Germinal center (tissue), 1 donor: ENCODE data around the gene ZNF19.

ENCODE experiments used
- DNase-seq: peaks from one replicate; pipeline ENCODE4 v3.0.0; 2012; ENCODE audit warnings: mixed read lengths, low spot score

The ZNF19 gene

DNA sequence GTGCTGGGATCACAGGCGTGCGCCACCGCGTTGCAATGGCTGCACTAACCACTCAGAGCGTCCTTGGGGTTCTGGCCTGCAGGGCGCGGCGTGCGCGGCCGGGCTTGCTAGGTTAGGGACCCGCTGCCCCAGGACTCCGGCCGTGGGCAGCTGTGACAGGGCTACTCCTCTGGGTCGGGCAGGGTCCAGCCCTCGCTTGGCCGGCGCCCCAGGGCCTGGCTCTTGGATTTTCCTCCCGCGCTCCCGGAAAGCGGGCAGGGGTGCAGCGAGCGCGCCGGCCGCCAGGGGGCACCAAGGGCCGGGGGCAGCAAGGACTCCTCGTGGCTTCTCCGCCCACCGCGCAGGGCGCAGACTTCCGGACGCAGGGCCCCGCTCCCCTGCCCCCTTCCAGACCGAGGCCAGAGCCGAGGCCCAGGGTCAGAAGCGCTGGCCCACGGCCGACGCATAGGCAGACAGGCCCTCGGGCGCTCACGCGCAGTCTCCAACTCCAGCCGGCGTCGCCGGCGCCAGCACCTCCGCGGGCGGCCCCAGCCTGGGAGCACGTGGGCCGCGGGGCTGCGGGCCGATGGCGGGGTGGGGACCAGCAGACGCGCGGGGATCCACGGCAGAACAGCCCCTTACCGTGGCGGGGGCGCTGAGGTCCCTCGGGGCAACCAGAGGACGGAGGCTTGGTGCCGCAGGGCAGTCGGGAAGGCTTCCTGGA, 47.6 kb downstream of the ZNF19 start:
- DNase-seq = peak; percentile 26

DNA sequence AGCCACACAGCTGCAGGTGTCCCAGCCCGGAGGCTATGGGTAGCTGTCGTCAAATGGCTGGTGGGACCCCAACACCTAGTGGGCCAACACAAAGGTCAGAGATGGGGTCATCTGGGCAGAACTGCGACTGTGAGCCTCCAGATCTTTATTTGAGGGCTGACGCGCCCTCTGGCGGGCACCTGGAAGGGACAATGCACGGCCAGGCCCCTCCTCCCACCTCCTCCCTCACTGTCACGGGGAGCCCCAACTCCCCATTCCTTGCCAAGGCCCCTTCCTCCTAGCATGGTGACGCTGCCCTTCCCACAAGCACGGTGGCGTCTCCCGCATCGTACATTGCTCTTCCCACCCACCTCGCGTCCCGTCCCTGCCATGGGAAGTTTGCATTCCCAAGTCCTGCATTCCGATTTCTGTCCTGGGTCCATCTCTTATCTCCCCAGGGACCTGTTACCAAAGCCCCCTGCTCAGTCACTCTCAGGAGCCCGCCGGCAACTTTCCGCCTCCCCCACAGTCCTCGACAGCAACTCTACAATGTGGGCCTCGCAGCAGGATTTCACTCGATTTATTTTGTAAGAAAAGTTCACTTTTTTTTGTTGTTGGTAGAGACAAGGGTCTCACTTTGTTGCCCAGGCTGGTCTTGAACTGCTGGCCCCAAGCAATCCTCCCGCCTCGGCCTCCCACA, 48.3 kb downstream of the ZNF19 start:
- DNase-seq = peak; percentile 57

DNA sequence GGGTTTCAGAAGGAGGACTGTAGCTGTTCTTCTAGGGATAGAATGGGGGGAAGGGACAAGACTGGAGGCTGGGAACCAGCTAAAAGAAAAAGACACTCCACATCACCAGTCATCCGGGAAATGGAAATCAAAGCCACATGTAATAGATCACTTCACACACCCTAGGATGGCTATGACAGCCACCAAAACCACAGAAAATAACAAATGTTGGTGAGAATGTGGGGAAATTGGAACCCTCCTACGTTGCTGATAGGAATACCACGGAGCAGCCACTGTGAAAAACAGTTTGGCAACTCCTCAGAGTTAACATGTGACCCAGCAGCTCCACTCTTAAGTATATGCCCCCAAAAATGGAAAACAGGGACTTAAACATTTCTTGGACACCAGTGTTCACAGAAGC, 49.6 kb downstream of the ZNF19 start:
- DNase-seq = no peak

DNA sequence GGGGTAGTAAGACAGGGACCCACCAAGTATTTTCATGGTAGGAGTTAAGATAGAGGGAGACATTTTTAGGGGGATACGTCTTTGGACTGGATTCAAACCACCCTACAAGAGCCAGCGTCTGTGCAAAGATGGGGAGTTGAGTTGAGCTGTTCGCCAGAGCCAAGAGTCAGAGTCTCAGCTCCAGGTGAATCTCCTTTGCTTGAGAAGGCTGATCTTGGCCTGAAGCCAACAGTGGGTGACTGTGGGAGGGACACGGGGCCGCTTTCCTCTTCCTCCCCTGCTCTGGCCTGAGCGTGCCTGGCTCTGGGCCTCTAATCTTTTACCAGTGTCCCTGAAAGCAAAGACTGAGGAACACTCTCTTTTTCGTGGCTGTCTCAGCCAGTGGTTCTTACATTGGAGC, 52.7 kb downstream of the ZNF19 start:
- DNase-seq = no peak

DNA sequence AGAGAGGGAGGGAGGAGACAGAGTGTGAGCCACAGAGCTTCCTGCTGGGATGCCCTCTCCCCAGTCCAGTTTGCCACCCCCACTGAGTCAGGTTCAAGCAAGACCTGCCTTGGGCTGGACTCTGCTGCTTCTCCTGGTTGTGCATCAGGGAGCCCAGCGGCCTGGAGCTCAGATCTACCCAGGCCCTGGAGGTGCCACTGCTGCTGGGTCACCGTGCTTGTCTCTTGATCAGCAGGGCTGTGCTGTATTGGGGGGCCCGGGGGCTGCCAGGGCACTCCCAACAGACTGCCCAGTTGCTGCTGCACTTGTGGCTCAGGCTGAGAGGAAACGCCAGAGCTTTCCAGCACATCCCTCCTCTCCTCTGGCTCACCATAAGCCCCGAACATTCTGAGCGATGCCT, 56.2 kb downstream of the ZNF19 start:
- no peak for DNase-seq

DNA sequence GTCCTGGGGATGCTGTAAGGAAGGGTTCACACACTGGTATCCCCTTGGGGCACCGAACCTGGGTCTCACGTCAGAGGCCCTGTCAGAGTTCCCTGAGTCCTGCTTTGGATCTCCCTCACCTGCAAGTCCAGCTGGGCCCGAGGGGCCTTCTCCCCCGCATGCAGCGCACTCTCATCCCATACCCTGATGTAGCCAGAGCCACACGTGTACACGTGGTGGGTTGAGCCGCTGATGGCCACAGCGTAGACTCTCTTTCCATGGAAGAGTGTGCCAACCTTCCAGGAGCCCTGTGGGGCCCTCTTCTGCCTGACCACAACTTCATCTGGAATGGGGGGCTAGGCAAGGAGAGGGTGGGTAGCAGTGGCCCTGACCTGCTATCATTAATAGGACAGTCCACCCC, 57.1 kb downstream of the ZNF19 start:
- DNase-seq = no peak

DNA sequence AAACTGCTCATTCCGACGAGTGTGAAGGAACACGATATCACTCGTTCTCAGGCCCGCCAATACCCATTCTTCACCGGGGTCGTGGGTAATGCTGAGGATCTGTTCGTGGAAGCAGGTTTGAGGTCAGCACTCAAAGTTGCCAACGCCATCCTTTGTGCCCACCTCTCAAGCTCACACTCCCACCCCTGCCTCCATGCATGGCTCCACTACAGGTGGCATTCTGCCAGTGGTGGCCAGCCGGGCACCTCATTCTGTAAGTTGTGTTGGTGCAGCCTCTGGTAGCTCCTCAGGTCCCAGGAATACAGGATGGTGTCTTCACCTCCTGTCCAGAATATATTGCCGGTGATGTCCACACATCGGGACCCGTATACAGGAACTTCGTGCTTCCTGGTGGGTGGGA, 57.9 kb downstream of the ZNF19 start:
- no peak for DNase-seq

DNA sequence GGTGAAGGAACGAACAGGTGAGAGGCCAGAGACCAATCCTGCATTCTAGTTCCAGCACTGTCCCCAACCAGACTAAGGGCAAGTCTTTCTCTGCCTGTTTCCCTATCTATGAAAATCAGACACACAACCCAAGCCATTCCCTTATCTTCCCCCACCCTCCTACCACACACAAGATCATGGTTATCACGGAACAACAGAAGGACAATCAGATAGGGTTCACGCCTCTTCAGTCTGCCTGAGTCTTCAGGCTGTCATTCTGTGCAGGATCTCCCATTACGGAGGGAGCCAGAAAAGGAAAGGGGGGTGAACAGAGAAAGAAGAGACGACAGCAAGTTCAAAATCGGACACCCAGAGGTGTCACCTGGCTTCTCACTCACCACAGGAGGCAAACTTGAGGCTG, 58.4 kb downstream of the ZNF19 start:
- DNase-seq = no peak

DNA sequence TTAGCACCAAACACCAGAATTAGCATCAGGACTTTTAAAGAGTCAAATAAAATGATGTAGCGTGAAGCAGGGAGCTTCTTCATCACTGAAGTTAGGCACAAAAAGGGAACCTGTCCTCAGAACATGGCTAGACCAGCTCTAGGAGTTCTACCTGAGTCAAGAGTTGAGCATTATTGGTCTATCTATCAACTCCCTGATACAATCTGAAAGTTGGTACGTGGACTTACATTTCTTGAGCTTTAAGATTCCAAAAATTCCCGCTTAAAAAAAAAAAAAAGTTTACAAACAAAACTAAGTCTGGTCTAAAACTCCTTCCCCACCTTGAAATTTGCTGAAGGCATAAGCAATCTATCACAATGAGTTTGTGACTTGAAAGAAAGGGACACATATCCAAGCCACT, 59.5 kb downstream of the ZNF19 start:
- DNase-seq = no peak

DNA sequence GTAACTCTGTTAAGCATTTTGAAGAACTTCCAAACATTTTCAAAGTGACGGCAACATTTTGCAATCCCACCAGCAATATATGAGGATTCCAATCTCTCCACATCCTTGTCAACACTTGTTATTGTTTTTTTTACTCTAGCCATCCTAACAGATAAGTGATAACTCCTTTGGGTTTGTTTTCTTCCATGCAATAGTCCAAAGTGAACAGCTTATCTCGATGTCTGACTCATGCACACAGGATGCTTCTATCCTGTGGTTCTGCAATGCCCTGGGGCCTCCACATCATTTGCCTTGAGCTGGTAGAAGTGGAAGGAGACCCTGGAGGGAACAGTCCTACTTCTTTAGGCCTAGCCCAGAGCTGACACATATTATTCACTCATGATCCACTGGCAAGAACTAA, 60.2 kb downstream of the ZNF19 start:
- no peak for DNase-seq

DNA sequence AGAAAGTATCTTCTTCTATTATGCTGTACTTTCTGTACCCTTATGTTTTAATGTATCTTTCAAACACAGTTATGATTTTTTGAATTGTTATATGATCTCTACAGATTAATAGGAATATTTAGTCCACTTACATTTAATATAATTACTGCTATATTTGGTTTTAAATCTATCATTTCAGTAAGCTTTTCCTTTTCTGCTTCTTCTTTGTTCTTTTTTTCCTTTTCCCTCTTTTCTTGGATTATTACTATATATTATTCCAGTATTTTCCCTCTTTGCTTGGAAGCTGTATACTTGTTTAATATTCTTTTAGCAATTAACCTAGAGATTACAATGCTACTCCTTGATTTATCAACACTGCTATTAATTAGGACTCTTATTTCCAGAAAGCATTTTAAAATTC, 60.7 kb downstream of the ZNF19 start:
- no peak for DNase-seq

DNA sequence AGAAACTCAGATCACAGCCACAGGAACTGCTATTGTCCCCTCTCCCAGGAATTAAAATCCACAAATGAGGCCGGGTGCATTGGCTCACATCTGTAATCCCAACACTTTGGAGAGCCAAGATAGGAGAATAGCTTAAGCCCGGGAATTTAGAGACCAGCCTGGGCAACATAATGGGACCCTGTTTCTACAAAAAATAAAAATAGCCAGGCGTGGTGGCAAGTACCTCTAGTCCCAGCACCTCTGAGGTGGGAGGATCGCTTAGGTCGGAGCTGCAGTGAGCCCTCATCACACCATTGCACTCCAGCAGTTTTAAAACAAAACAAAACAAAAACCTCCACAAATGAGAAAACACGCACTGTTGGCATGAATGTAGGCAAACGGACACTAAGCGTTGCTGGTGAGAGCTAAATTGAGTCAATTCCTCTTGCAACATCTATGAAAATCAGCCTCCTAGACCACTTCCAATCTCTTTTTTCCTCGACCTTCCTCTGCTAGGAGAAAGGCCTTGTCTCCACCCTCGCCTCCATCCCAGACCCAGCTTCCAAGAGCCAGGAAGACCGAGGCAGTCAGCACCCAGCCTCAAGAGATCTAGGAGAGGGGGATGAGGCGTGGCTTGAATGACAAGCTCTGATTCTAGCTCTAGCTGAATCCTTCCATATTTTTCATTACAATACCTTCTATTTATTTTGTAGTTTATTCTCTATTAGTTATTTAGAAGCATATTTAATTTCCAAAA, 62.1 kb downstream of the ZNF19 start:
- DNase-seq = no peak

DNA sequence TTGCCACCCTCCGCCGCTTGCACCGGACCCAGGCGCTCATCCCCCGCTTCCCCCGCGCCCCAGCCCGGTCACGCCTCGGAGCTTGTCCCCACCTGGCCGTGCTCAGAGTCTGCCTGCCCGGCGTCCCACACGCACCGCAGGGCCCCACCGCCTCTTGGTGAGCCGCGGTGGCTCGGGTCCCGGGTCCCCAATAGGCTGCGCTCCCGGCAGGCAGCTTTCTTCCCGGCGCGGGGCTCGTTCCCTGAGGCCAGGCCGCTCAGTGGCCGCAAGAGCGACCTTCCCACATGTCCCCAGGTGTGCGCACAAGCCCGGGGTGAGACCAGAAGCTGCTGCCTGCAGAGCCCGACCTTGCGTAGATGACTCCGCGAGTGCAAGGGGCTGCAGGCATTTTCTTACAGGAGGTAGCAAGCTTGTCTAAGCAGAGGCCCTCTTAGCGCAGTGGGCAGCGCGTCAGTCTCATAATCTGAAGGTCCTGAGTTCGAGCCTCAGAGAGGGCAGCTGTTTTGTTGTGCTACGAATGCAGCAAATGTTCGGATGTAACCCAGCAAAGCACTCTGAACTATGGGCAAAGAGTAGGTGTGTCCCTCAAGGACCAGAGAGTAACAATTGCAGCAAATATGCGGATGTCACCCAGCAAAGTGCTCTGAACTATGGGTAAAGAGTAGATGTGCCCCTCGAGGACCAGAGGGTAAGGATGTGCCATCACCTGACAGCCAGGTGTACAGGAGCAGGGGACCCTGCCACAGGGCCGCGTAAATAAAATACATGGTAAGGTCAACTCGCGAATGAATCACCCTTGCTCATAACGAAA, 62.9 kb downstream of the ZNF19 start:
- no peak for DNase-seq

DNA sequence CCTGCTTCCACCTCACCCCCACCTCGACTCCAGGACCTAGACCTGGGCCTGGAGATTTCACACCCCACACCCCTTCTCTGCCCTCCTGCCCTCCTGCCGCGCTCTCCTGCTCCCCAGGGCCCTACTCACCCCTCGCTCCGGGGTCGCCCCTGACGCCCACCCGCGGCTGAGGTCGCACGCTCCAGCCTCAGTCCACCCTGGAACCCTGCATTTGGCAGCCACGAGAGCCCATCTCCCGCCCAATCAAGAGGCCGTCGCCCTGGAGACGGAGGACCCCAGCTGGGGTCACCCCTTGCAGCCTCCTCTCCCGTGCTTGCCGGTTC, 63.4 kb downstream of the ZNF19 start:
- no peak for DNase-seq

DNA sequence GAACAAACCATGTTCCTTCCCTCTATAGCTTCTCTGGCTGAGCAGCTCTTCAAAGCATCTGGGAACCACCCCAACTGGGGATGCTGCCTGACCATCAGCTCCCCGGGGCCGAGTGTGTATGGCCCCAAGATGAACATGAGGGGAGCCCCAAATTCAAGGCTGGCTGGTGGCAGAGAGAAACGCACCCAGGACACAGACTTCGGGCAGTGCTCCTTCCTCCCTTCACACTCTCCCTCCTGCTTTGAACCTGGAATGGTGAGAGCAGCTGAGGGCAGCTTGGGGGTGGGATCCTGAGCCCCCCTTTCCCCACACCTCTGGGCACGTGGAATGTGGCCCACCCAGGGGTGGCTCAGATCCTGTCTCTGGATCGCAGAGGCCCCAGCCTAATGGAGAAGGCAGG, 64.5 kb downstream of the ZNF19 start:
- no peak for DNase-seq

DNA sequence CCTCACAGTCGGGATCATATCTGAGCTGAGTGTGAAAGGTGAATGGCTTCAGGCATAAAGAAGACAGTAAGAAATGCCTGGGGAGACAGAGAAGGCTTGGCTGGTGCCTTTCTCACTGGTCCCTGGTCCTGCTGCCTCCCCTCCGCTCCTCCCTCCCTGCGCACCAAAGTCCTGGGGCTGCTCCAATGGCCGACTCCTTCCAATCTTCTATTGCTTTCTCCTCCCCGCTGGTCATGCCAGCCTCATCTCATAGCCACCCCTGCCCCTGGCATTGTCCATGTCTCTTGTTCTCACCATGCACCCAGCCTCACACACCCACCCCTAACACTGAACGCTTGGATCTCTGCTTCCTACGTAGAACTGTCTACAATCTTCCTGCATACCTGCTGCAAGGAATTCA, 65.3 kb downstream of the ZNF19 start:
- no peak for DNase-seq
